Measurements from ENCODE around the gene ATXN2. TPM values are rescaled to one million over a fixed set of nuclear protein-coding genes. Genes with fewer than 3 reads are reported as not detected.

Gene ATXN2
- total and polyA plus RNA-seq, 8 donors, result 12.9 to 28.2 (median 19.4) TPM

- TF ChIP-seq CTCF (IDR thresholded peaks at IDR 0.05), result no peak
- DNase-seq (no peak), ATAC-seq (no peak), FAIRE-seq (no peak)
- H3K4me3 ChIP-seq, result no peak overlapping the region
- H3K27me3 ChIP-seq, result no peaks in the 10 kb centered on the region
- H3K4me1 ChIP-seq, result peaks cover 0 to 19% (median 7%) of the 10 kb centered on the region in 3 donors
- no peaks in the 10 kb centered on the region for H3K9me3 ChIP-seq
- H3K27ac ChIP-seq, result no peak overlapping the region
- intact Hi-C loops (cut with DNase I), result no loop called here
- 74 to 78% methylated on average over 6 of the region's 6 CpGs for WGBS, 2 donors
- no peaks in the 10 kb centered on the region for H3K36me3 ChIP-seq
Measured at GRCh38 chr12:111590552-111590951, 8.6 kb downstream of the ATXN2 start.

GRCh38 chr12:111589601-111590000 is 9.5 kb downstream of the ATXN2 start:
- FAIRE-seq, result no peak
- Histone ChIP-seq H3K27me3 (no peaks in the 10 kb centered on the region), H3K36me3 (no peaks in the 10 kb centered on the region), H3K9me3 (no peaks in the 10 kb centered on the region), H3K4me1 (peaks cover 0 to 10% (median 7%) of the 10 kb centered on the region in 3 donors), H3K4me3 (no peak overlapping the region), H3K27ac (no peak overlapping the region)
- no peak for TF ChIP-seq CTCF (IDR thresholded peaks at IDR 0.05)
- ATAC-seq, result no peak
- no peak for DNase-seq
- 95 to 99% methylated on average over 9 of the region's 9 CpGs for WGBS, 2 donors
- intact Hi-C loops (cut with DNase I), result no loop called here

- Histone ChIP-seq H3K27me3 (no peaks in the 10 kb centered on the region), H3K27ac (no peak overlapping the region), H3K4me1 (peaks cover 0 to 7% (median 5%) of the 10 kb centered on the region in 3 donors), H3K4me3 (no peak overlapping the region), H3K9me3 (no peaks in the 10 kb centered on the region), H3K36me3 (no peaks in the 10 kb centered on the region)
- no peak for DNase-seq
- no peak for FAIRE-seq
- intact Hi-C loops (cut with DNase I), result no loop called here
- ATAC-seq, result no peak
- no peak for TF ChIP-seq CTCF (IDR thresholded peaks at IDR 0.05)
- WGBS, 2 donors, result 88 to 93% methylated on average over 3 of the region's 3 CpGs
Measured at GRCh38 chr12:111588010-111588409, 11.1 kb downstream of the ATXN2 start.

- no peak overlapping the region for H3K27ac ChIP-seq
- WGBS, 2 donors, result 48 to 49% methylated on average over 4 of the region's 4 CpGs
- FAIRE-seq, result no peak
- no peaks in the 10 kb centered on the region for H3K27me3 ChIP-seq
- DNase-seq, result no peak
- no peaks in the 10 kb centered on the region for H3K9me3 ChIP-seq
- no peak overlapping the region for H3K4me3 ChIP-seq
- H3K36me3 ChIP-seq, result no peaks in the 10 kb centered on the region
- no peak for ATAC-seq
- TF ChIP-seq CTCF (IDR thresholded peaks at IDR 0.05), result no peak
- intact Hi-C loops (cut with DNase I), result no loop called here
- peaks cover 0 to 7% (median 5%) of the 10 kb centered on the region in 3 donors for H3K4me1 ChIP-seq
Measured at GRCh38 chr12:111586986-111587385, 12.1 kb downstream of the ATXN2 start.

- H3K27me3 ChIP-seq, result no peaks in the 10 kb centered on the region
- no peaks in the 10 kb centered on the region for H3K36me3 ChIP-seq
- WGBS, 2 donors, result 90 to 95% methylated on average over 5 of the region's 5 CpGs
- intact Hi-C loops (cut with DNase I), result no loop called here
- H3K4me1 ChIP-seq, result peaks cover 0 to 7% (median 5%) of the 10 kb centered on the region in 3 donors
- no peak for TF ChIP-seq CTCF (IDR thresholded peaks at IDR 0.05)
- H3K9me3 ChIP-seq, result no peaks in the 10 kb centered on the region
- H3K4me3 ChIP-seq, result no peak overlapping the region
- ATAC-seq (no peak), FAIRE-seq (no peak), DNase-seq (no peak)
- H3K27ac ChIP-seq, result no peak overlapping the region
Measured at GRCh38 chr12:111585690-111586089, 13.4 kb downstream of the ATXN2 start.
